Natural killer cell (primary cell): ENCODE data around the gene CD2AP. TPM values are rescaled to one million over a fixed set of nuclear protein-coding genes. Genes with fewer than 3 reads are reported as not detected.

Experiments used
- ATAC-seq, 3 donors: fragments of 150-1000 bp in 2 of 3; fragments of 200-7000 bp in 1 of 3; cut with Tn5 transposase; 1 replicate in 1 of 3; 2 replicates in 2 of 3; pipeline ENCODE4 v1.10.0; 2021; ENCODE audit warnings: mild to moderate bottlenecking in 2 of 3, moderate library complexity in 2 of 3
- DNase-seq, 2 donors: peaks; one replicate each; pipeline versions ENCODE4 v3.0.0 to v3.0.0-alpha.2; 2013 to 2021; ENCODE audit warnings: mixed read lengths in 1 of 2
- H3K27ac ChIP-seq: one replicate; pipeline ENCODE4 v1.5.1; 2013; ENCODE audit warnings: mild to moderate bottlenecking, low read length
- H3K27me3 ChIP-seq: one replicate; pipeline ENCODE4 v1.6.1; 2013; ENCODE audit warnings: low read length; ENCODE audit not compliant: control insufficient read depth, insufficient read depth
- H3K36me3 ChIP-seq: one replicate; pipeline ENCODE4 v1.6.1; 2013; ENCODE audit warnings: low read length; ENCODE audit not compliant: control insufficient read depth, insufficient read depth
- H3K4me1 ChIP-seq: one replicate; pipeline ENCODE4 v1.6.1; 2013; ENCODE audit warnings: low read length; ENCODE audit not compliant: control insufficient read depth, insufficient read depth
- H3K4me3 ChIP-seq: one replicate; pipeline ENCODE4 v1.5.1; 2013; ENCODE audit warnings: low read length
- H3K9me3 ChIP-seq: one replicate; pipeline ENCODE4 v1.6.1; 2013; ENCODE audit warnings: low read length; ENCODE audit not compliant: control insufficient read depth, insufficient read depth
- H3K27ac Mint-ChIP-seq, 2 donors: one replicate each; pipeline ENCODE4 v1.8.0; 2022; ENCODE audit warnings: mild to moderate bottlenecking in 2 of 2, mixed read lengths in 2 of 2, moderate library complexity in 1 of 2
- H3K27me3 Mint-ChIP-seq, 2 donors: one replicate each; pipeline ENCODE4 v1.8.0; 2022; ENCODE audit warnings: low read depth in 2 of 2, mixed read lengths in 2 of 2
- H3K36me3 Mint-ChIP-seq: one replicate; pipeline ENCODE4 v1.8.0; 2022; ENCODE audit warnings: mixed read lengths
- H3K4me1 Mint-ChIP-seq, 2 donors: one replicate each; pipeline ENCODE4 v1.8.0; 2022; ENCODE audit warnings: mixed read lengths in 2 of 2
- H3K4me3 Mint-ChIP-seq: one replicate; pipeline ENCODE4 v1.8.0; 2022; ENCODE audit warnings: mild to moderate bottlenecking, moderate library complexity, mixed read lengths
- H3K9me3 Mint-ChIP-seq, 2 donors: one replicate each; pipeline ENCODE4 v1.8.0; 2022; ENCODE audit warnings: mixed read lengths in 2 of 2
- WGBS: methylation state at CpG from one replicate; pipeline ENCODE4 v1.1.7; 2013; ENCODE audit warnings: missing lambda C conversion rate; ENCODE audit not compliant: insufficient coverage; 5-methylcytosine and 5-hydroxymethylcytosine counted together
- intact Hi-C: fragments of 100-400 bp; cut with micrococcal nuclease; formaldehyde crosslinking; loops from one replicate; pipeline ENCODE4 v1.14.2; 2022
- total RNA-seq, 4 donors: library from RNA; stranded (reverse); fragments of 120-200 nt in 1 of 4; gene quantifications; one replicate each; pipeline versions ENCODE4 v1.2.3 to v1.2.4, GENCODE V29; 2013 to 2022
- TF ChIP-seq, protein P1 (sequence below): fragments of 200-600 bp; IDR thresholded peaks from one replicate; pipeline ENCODE4 v1.8.0; 2022; ENCODE audit warnings: antibody characterized with exemption

Gene CD2AP
- total RNA-seq, 3 donors from 2014 or later (not counting 1 experiment from before 2014, with no cell fraction given) = 23.8 to 26.3 (median 26.3) TPM

DNA sequence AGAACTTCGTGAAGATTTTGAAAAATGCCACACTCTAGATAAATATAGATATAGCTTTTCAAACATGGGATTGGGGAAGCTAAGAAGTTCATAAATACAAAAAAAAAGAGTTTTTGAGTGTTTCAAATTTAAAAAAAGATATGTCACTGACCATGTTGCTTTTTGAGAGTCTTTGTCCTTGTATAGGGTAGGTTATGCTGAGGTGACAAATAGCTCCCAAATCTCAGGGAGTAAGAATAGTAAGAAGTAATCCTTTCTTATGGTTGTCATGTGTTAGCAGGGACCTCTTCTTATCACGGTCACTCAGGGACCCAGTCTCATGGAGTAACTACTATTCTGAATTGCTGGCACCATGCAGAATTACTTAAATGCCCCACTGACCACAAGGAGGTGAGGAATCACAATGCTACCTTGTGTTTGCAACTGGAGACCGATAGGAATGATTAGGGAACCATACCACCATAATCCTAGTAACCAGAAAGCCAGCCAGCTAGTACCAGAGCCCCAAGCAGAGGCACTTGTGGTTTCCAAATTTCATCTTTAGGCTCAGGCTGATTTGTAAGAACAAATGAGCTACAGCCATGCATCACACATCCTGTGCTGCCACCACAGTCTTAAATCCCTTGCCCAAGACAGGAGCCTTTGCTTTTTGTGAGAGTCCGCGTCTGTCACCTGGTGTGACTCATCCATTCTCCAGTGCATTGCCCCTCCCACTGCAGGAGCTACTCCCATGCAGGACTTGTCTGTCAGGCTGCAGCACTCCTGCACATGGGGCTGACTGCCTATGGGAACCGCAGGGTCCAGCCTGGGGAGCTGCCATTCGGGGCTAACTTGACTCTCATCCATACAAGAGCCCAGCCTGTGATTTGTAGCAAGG lies 178.4 kb downstream of the CD2AP start:
- no peaks in the 10 kb centered on the region for H3K9me3 Mint-ChIP-seq
- TF ChIP-seq, protein P1, sequence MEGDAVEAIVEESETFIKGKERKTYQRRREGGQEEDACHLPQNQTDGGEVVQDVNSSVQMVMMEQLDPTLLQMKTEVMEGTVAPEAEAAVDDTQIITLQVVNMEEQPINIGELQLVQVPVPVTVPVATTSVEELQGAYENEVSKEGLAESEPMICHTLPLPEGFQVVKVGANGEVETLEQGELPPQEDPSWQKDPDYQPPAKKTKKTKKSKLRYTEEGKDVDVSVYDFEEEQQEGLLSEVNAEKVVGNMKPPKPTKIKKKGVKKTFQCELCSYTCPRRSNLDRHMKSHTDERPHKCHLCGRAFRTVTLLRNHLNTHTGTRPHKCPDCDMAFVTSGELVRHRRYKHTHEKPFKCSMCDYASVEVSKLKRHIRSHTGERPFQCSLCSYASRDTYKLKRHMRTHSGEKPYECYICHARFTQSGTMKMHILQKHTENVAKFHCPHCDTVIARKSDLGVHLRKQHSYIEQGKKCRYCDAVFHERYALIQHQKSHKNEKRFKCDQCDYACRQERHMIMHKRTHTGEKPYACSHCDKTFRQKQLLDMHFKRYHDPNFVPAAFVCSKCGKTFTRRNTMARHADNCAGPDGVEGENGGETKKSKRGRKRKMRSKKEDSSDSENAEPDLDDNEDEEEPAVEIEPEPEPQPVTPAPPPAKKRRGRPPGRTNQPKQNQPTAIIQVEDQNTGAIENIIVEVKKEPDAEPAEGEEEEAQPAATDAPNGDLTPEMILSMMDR = no peak
- WGBS = 62% methylated on average over 6 of the region's 7 CpGs
- peaks cover 0 to 5% of the 10 kb centered on the region in 2 donors for H3K4me1 Mint-ChIP-seq
- Histone ChIP-seq H3K4me1 (peaks cover 5% of the 10 kb centered on the region), H3K27me3 (no peaks in the 10 kb centered on the region), H3K4me3 (no peak overlapping the region), H3K9me3 (no peaks in the 10 kb centered on the region), H3K27ac (no peak overlapping the region), H3K36me3 (no peaks in the 10 kb centered on the region)
- peaks cover 0 to 7% of the 10 kb centered on the region in 2 donors for H3K27me3 Mint-ChIP-seq
- ATAC-seq (peak in 2 of 3 donors; percentile 60 to 69), DNase-seq (peak in 1 of 2 donors; percentile 20)
- H3K36me3 Mint-ChIP-seq = no peaks in the 10 kb centered on the region
- no peak overlapping the region for H3K27ac Mint-ChIP-seq
- intact Hi-C loops = no loop called here
- no peak overlapping the region for H3K4me3 Mint-ChIP-seq

DNA sequence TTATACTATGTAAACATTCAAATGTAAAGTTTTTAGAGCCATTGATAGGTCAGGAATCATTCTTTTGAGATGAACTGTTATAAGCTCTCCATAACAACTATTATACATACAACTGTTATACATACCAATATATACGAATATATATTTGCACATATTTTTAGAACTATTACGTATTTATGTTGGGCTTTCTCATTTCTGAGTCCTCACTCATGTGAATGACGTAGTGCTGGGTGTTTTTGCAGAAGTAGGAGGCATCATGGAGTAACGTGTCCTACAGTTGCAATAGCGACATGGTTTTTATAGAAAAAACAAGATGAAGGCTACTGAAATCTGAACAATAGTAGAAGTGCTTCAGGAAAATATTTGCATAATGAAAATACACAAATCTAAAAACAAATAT lies 184.4 kb downstream of the CD2AP start:
- no peaks in the 10 kb centered on the region for H3K27me3 ChIP-seq
- DNase-seq = no peak
- no peak overlapping the region for H3K4me3 ChIP-seq
- intact Hi-C loops = no loop called here
- no peaks in the 10 kb centered on the region for H3K36me3 ChIP-seq
- TF ChIP-seq, protein P1 = no peak
- no peaks in the 10 kb centered on the region for H3K9me3 ChIP-seq
- Mint-ChIP-seq H3K36me3 (no peaks in the 10 kb centered on the region), H3K4me3 (no peak overlapping the region), H3K27me3 (peaks cover 6 to 7% of the 10 kb centered on the region in 2 donors), H3K27ac (no peak overlapping the region), H3K9me3 (peaks cover 0 to 2% of the 10 kb centered on the region in 2 donors), H3K4me1 (peaks cover 5% of the 10 kb centered on the region in 2 donors)
- H3K27ac ChIP-seq = no peak overlapping the region
- 76% methylated on average over 4 of the region's 5 CpGs for WGBS
- no peak for ATAC-seq
- no peaks in the 10 kb centered on the region for H3K4me1 ChIP-seq

DNA sequence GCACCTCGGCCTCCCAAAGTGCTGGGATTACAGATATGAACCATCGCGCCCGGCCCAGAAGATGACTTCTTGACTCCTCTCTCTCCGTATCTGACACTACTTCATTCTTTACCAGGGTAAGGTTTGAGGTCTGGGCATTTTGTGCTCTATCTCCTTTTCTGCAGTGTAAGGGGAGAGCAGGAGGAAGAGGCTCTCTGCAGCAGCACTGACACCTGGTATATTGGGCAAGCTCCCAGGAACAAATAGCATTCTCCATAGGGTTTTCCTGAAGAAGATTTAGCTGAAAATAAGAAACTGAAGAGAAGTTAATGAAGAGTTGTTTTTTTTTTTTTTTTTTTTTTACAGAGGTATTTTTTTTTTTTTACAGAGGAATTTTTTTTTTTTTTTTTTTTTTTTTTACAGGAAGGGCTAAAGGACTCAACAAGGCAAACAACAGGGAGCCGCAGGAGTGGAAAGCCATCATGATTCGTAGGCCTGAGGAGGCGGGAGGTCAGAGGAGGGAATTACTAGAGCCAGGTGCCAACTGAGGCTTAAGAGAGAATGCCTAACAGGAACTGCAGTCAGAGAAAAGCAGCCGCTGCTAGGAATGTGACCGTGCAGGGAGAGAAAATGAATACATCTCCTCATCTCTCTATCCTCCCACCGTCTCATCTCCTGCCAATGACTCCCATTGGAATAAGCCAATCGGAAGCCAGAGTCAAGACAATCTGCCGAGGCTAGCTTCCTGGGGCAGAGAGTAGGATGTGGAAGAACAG lies 186.1 kb downstream of the CD2AP start:
- H3K27ac ChIP-seq = no peak overlapping the region

More for the DNA sequence above, 186.1 kb downstream of the CD2AP start:
- Histone ChIP-seq H3K4me1 (no peaks in the 10 kb centered on the region), H3K27me3 (no peaks in the 10 kb centered on the region), H3K4me3 (no peak overlapping the region), H3K9me3 (no peaks in the 10 kb centered on the region), H3K36me3 (no peaks in the 10 kb centered on the region)
- Mint-ChIP-seq H3K27ac (no peak overlapping the region), H3K4me3 (no peak overlapping the region), H3K27me3 (peaks cover 6 to 7% of the 10 kb centered on the region in 2 donors), H3K9me3 (peaks cover 0 to 2% of the 10 kb centered on the region in 2 donors), H3K4me1 (peaks cover 5% of the 10 kb centered on the region in 2 donors), H3K36me3 (no peaks in the 10 kb centered on the region)
- ATAC-seq (no peak), DNase-seq (no peak)
- intact Hi-C loops = no loop called here
- TF ChIP-seq, protein P1 = no peak
- WGBS = 95% methylated on average over 7 of the region's 13 CpGs
